HG03457 (cell line): ENCODE measurements around the gene SWAP70.
A peak's percentile ranks its signal among the peaks of the same experiment; 100 is the strongest.
"Not testable (repeated sequence)": the region's sequence is repeated elsewhere in the genome, so short reads cannot be mapped to it uniquely, and the experiment has no call there.

Experiments used
- ATAC-seq: cut with Tn5 transposase; IDR thresholded peaks from one replicate; pipeline ENCODE4 v1.9.1; 2021; ENCODE audit warnings: moderate number of reproducible peaks; ENCODE audit not compliant: unreplicated experiment

SWAP70 gene

GRCh38 chr11:9689721-9690120 lies 25.8 kb downstream of the SWAP70 start:
- ATAC-seq: no peak

- no peak for ATAC-seq
Measured at GRCh38 chr11:9691865-9692264, 28.0 kb downstream of the SWAP70 start.

- no peak for ATAC-seq
Measured at GRCh38 chr11:9692691-9693090, 28.8 kb downstream of the SWAP70 start.

- ATAC-seq: no peak
Measured at GRCh38 chr11:9693801-9694553, 30.1 kb downstream of the SWAP70 start.

- not testable (repeated sequence) for ATAC-seq
Measured at GRCh38 chr11:9695228-9695627, 31.4 kb downstream of the SWAP70 start.

- ATAC-seq: no peak
Measured at GRCh38 chr11:9697766-9698165, 33.9 kb downstream of the SWAP70 start.

GRCh38 chr11:9700105-9700801 lies 36.4 kb downstream of the SWAP70 start:
- no peak for ATAC-seq

GRCh38 chr11:9701799-9702198 lies 37.9 kb downstream of the SWAP70 start:
- no peak for ATAC-seq

GRCh38 chr11:9703280-9703679 lies 39.4 kb downstream of the SWAP70 start:
- no peak for ATAC-seq

GRCh38 chr11:9704037-9704436 lies 40.2 kb downstream of the SWAP70 start:
- ATAC-seq: no peak

- ATAC-seq: no peak
Measured at GRCh38 chr11:9704620-9705019, 40.7 kb downstream of the SWAP70 start.

- not testable (repeated sequence) for ATAC-seq
Measured at GRCh38 chr11:9705361-9705760, 41.5 kb downstream of the SWAP70 start.

- ATAC-seq: no peak
Measured at GRCh38 chr11:9708544-9708943, 44.7 kb downstream of the SWAP70 start.

GRCh38 chr11:9710223-9710622 lies 46.3 kb downstream of the SWAP70 start:
- ATAC-seq: no peak

- ATAC-seq: no peak
Measured at GRCh38 chr11:9710852-9711251, 47.0 kb downstream of the SWAP70 start.

GRCh38 chr11:9711454-9712307 lies 47.8 kb downstream of the SWAP70 start:
- no peak for ATAC-seq

- ATAC-seq: no peak
Measured at GRCh38 chr11:9714272-9714940, 50.5 kb downstream of the SWAP70 start.

GRCh38 chr11:9716275-9717039 lies 52.6 kb downstream of the SWAP70 start:
- peak; percentile 66 for ATAC-seq

GRCh38 chr11:9717040-9717357 lies 53.1 kb downstream of the SWAP70 start:
- ATAC-seq: no peak

GRCh38 chr11:9717719-9718118 lies 53.8 kb downstream of the SWAP70 start:
- no peak for ATAC-seq
